ENCODE data around the gene RDH11. TPM values are rescaled to one million over a fixed set of nuclear protein-coding genes. Genes with fewer than 3 reads are reported as not detected.

The RDH11 gene
- total and polyA plus RNA-seq, 8 donors = 14.0 to 40.3 (median 21.7) TPM

DNA sequence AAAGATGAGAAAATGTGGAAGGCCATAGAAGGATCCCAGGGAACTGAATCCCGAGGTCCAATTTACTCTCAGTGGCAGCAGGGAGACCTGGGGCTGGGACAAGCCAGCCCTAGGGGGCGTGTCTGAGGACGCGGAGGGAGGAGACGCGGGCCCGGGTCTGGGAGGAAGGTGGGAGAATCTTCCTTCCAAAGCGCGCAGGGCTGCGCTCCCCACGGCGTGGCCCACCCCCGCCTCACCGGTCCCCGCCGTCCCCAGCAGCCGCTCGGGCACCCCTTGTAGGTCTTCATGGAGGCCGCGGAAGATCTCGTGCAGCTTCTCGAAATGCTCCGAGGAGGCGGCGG is 21.5 kb downstream of the RDH11 start:
- WGBS, 2 donors = 0 to 1% methylated on average over 25 of the region's 25 CpGs
- Histone ChIP-seq H3K27me3 (no peaks in the 10 kb centered on the region), H3K36me3 (no peaks in the 10 kb centered on the region), H3K4me1 (peaks cover 0 to 24% (median 4%) of the 10 kb centered on the region in 3 donors), H3K9me3 (no peaks in the 10 kb centered on the region), H3K27ac (peak overlapping the region; percentile 98 to 100 (median 100)), H3K4me3 (peak overlapping the region; percentile 89 to 100 (median 96))
- FAIRE-seq = no peak
- peak; percentile 59 to 87 (median 74) for DNase-seq
- ATAC-seq = peak; percentile 79 to 92 (median 86)
- intact Hi-C loops (cut with DNase I) = loop anchor here in 1 of 3 donors (10.0 kb wide), 1 partner anchor 89 kb away; no protein-coding TSS in a partner anchor
- TF ChIP-seq, protein P1, sequence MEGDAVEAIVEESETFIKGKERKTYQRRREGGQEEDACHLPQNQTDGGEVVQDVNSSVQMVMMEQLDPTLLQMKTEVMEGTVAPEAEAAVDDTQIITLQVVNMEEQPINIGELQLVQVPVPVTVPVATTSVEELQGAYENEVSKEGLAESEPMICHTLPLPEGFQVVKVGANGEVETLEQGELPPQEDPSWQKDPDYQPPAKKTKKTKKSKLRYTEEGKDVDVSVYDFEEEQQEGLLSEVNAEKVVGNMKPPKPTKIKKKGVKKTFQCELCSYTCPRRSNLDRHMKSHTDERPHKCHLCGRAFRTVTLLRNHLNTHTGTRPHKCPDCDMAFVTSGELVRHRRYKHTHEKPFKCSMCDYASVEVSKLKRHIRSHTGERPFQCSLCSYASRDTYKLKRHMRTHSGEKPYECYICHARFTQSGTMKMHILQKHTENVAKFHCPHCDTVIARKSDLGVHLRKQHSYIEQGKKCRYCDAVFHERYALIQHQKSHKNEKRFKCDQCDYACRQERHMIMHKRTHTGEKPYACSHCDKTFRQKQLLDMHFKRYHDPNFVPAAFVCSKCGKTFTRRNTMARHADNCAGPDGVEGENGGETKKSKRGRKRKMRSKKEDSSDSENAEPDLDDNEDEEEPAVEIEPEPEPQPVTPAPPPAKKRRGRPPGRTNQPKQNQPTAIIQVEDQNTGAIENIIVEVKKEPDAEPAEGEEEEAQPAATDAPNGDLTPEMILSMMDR (IDR thresholded peaks at IDR 0.05) = no peak

DNA sequence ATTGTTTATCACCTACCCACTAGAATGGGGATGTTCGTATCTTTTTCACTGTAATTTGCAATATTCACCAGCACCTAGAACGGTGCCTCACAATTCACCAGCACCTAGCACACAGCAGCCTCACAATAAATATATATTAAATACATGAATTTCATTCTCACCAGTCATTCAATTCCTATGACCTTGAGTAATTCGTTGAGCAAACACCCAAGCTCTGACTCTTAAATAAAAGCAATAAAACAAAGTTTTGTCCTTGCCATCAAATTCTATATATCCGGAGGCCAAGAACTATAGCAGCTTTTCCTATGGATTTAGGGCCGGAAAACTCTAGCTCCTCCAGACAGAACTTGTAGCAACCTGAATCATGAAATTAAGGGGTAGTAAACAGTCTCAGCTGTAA is 22.1 kb downstream of the RDH11 start:
- no peak for FAIRE-seq
- intact Hi-C loops (cut with DNase I) = loop anchor here in 1 of 3 donors (10.0 kb wide), 1 partner anchor 89 kb away; no protein-coding TSS in a partner anchor
- 21% methylated on average over 5 of the region's 5 CpGs for WGBS, 2 donors
- no peaks in the 10 kb centered on the region for H3K9me3 ChIP-seq
- TF ChIP-seq, protein P1 (IDR thresholded peaks at IDR 0.05) = no peak
- H3K4me1 ChIP-seq = peaks cover 0 to 24% (median 4%) of the 10 kb centered on the region in 3 donors
- no peaks in the 10 kb centered on the region for H3K36me3 ChIP-seq
- no peaks in the 10 kb centered on the region for H3K27me3 ChIP-seq
- H3K27ac ChIP-seq = no peak overlapping the region
- H3K4me3 ChIP-seq = peak overlapping the region; percentile 89 to 100 (median 96)
- DNase-seq = no peak
- no peak for ATAC-seq

DNA sequence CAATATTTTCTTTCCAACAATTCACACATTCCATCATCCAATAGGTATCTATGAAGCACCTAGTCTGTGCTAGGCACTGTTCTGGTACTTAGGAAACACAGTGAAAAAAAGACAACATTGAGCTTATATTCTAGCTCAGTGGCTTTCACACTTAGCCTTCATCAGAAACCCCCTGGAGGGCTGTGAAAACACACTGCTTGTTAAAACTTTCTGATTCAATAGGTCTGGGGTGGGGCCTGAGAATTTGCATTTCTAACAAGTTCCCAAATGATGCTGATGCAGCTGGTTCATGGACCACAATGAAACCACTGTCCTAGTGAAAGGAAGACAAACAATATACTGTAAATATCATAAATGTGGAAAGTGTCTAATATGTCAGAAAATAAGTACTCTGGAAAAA is 27.0 kb downstream of the RDH11 start:
- intact Hi-C loops (cut with DNase I) = no loop called here
- DNase-seq (no peak), ATAC-seq (no peak), FAIRE-seq (no peak)
- peaks cover 0 to 15% (median 2%) of the 10 kb centered on the region in 3 donors for H3K4me1 ChIP-seq
- H3K36me3 ChIP-seq = no peaks in the 10 kb centered on the region
- H3K4me3 ChIP-seq = no peak overlapping the region
- no peaks in the 10 kb centered on the region for H3K9me3 ChIP-seq
- no peaks in the 10 kb centered on the region for H3K27me3 ChIP-seq
- no peak overlapping the region for H3K27ac ChIP-seq
- TF ChIP-seq, protein P1 (IDR thresholded peaks at IDR 0.05) = no peak

DNA sequence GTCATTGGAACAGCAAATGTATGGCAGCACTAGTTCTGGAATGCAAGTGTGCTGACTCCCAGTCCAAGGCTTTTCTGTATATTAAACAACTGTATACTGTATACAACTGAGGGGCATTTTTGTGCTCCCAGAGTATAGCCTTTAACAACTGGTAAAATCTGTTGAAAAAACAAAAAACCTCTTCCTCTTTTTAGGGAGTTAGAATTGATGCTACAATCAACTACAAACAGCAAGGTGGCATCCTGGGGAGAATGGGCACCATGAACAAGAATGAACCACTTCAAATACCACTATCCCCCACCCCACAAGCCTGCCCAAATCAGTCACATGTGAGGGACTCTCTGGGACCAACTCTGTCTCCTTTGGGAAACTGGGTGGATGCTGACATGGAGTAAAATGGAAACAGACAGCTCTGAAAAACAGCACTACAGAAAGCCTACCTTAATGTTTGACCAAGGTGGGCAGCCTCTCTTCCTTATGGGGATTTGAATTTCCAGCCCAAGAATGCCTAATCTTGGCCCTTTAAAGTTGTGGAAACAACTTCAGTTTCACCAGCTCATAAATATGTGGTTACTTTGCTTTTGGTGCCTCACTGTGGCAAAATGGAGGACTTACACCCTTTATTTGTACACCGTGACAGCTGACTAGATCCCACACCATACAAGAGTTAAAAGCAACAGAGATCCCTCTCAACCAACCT is 28.7 kb downstream of the RDH11 start:
- TF ChIP-seq, protein P1 (IDR thresholded peaks at IDR 0.05) = peak in 3 of 4 donors; percentile 21 to 34 (median 31)
- no peak overlapping the region for H3K27ac ChIP-seq
- H3K27me3 ChIP-seq = no peaks in the 10 kb centered on the region
- H3K4me1 ChIP-seq = no peaks in the 10 kb centered on the region
- H3K36me3 ChIP-seq = no peaks in the 10 kb centered on the region
- intact Hi-C loops (cut with DNase I) = no loop called here
- no peaks in the 10 kb centered on the region for H3K9me3 ChIP-seq
- WGBS, 2 donors = 4 to 6% methylated on average over 1 of the region's 1 CpG
- peak; percentile 66 to 92 (median 92) for ATAC-seq
- DNase-seq = peak in 1 of 6 donors; percentile 43
- H3K4me3 ChIP-seq = no peak overlapping the region
- no peak for FAIRE-seq

DNA sequence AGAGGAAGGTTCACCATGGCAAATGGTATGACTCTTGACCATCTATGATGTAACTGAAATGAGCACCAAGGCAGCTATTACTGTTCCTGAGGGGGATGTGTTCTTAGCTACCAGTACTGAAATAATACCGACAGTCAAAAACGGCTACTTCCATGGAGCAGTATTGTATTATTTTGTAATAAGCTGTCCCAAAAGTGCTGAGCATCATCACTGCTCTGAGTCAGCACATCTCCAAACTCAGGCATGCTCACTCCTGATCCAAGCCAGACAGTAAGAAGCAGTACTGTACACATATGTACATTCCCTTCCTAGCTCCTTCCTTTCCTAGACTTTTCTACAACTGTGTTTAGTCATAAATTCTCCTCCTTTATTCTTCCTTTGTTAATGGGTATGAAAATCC is 29.7 kb downstream of the RDH11 start:
- DNase-seq (no peak), FAIRE-seq (no peak), ATAC-seq (peak in 2 of 4 donors; percentile 25 to 67)
- no peak overlapping the region for H3K27ac ChIP-seq
- no peaks in the 10 kb centered on the region for H3K36me3 ChIP-seq
- no peak overlapping the region for H3K4me3 ChIP-seq
- no peaks in the 10 kb centered on the region for H3K27me3 ChIP-seq
- TF ChIP-seq, protein P1 (IDR thresholded peaks at IDR 0.05) = no peak
- 75 to 85% methylated on average over 2 of the region's 2 CpGs for WGBS, 2 donors
- no peaks in the 10 kb centered on the region for H3K4me1 ChIP-seq
- intact Hi-C loops (cut with DNase I) = no loop called here
- no peaks in the 10 kb centered on the region for H3K9me3 ChIP-seq

All from pancreas (tissue), 10 donors.